WTC11 (cell line): ENCODE results near the gene ROBO1.

Experiments used
- CTCF ChIP-seq: fragments of 200-600 bp; IDR thresholded peaks from 2 replicates; pipeline ENCODE4 v1.8.0; 2022; ENCODE audit warnings: antibody characterized with exemption
- JAZF1 ChIP-seq: fragments of 250-450 bp; sonication (Bioruptor Pico); IDR thresholded peaks from 2 replicates; pipeline ENCODE4 v1.9.0; 2021; ENCODE audit warnings: moderate library complexity, mild to moderate bottlenecking, inconsistent platforms
- MAX ChIP-seq: sonication (generic); formaldehyde crosslinking; IDR thresholded peaks from 2 replicates; pipeline ENCODE4 v1.8.0; 2022; ENCODE audit warnings: mild to moderate bottlenecking, missing genetic modification reagents
- NFE2L1 ChIP-seq: sonication (generic); formaldehyde crosslinking; IDR thresholded peaks from 2 replicates; pipeline ENCODE4 v1.8.1; 2023; ENCODE audit warnings: missing genetic modification reagents
- NR2C2 ChIP-seq: sonication (generic); formaldehyde crosslinking; IDR thresholded peaks from 2 replicates; pipeline ENCODE4 v1.8.0; 2022; ENCODE audit warnings: mild to moderate bottlenecking, missing genetic modification reagents
- PRRX2 ChIP-seq: fragments of 250-450 bp; sonication (Bioruptor Pico); IDR thresholded peaks from 2 replicates; pipeline ENCODE4 v1.8.0; 2021; ENCODE audit warnings: mild to moderate bottlenecking
- USF2 ChIP-seq: sonication (generic); formaldehyde crosslinking; IDR thresholded peaks from 2 replicates; pipeline ENCODE4 v1.8.1; 2023; ENCODE audit warnings: mild to moderate bottlenecking, missing genetic modification reagents, moderate library complexity
- ZNF121 ChIP-seq: sonication (generic); formaldehyde crosslinking; IDR thresholded peaks from 2 replicates; pipeline ENCODE4 v1.8.0; 2023; ENCODE audit warnings: missing genetic modification reagents
- ZNF263 ChIP-seq: sonication (generic); formaldehyde crosslinking; IDR thresholded peaks from 2 replicates; pipeline ENCODE4 v1.8.1; 2022; ENCODE audit warnings: low read depth, mild to moderate bottlenecking, moderate library complexity, missing genetic modification reagents

- no peak for TF ChIP-seq PRRX2
- no peak for TF ChIP-seq CTCF
- no peak for TF ChIP-seq ZNF263
- no peak for TF ChIP-seq JAZF1 (CRISPR knock-in tag)
- TF ChIP-seq USF2 (CRISPR knock-in tag) = no peak
- no peak for TF ChIP-seq NR2C2 (CRISPR knock-in tag)
- no peak for TF ChIP-seq MAX (CRISPR knock-in tag)
- TF ChIP-seq NFE2L1 (CRISPR knock-in tag) = no peak
- no peak for TF ChIP-seq ZNF121
These were observed 42.3 kb upstream of the ROBO1 start for GRCh38 chr3:79810092-79810491.
